PC-3 (cell line): ENCODE data around the gene C5orf22. TPM values are rescaled to one million over a fixed set of nuclear protein-coding genes. Genes with fewer than 3 reads are reported as not detected.

Experiments
- ATAC-seq: fragments of 200-7000 bp; cut with Tn5 transposase; 2 replicates; pipeline ENCODE4 v1.9.1; 2020; ENCODE audit warnings: mild to moderate bottlenecking, moderate library complexity
- BruUV-seq: library from RNA; stranded (reverse); fragments of 400-500 nt; replicated peaks from 2 replicates; lab custom pipeline; 2021; lab: Mats Ljungman, UMichigan
- CTCF ChIA-PET: fragments of 300-600 bp; sonication (Branson Sonifier 250); formaldehyde crosslinking; loops from one replicate; lab custom pipeline; 2022; ENCODE audit warnings: antibody characterized with exemption; lab: Charles Lee
- POLR2A ChIA-PET: fragments of 300-600 bp; sonication (Branson Sonifier 250); formaldehyde crosslinking; loops from one replicate; lab custom pipeline; 2022; ENCODE audit warnings: antibody characterized with exemption; ENCODE audit not compliant: unreplicated experiment; lab: Charles Lee
- DNase-seq: peaks from one replicate; pipeline ENCODE4 v3.0.0-alpha.2; 2015
- H2AFZ ChIP-seq: fragments of 300-600 bp; sonication (generic); 2 replicates; pipeline ENCODE4 v1.6.0; 2016; ENCODE audit warnings: antibody characterized with exemption, low read length
- H3F3A ChIP-seq: fragments of 300-600 bp; sonication (generic); one replicate; pipeline ENCODE4 v1.6.0; 2017; ENCODE audit warnings: antibody characterized with exemption, low read length, control low read depth, mild to moderate bottlenecking; ENCODE audit not compliant: unreplicated experiment
- H3K27ac ChIP-seq: fragments of 300-600 bp; sonication (generic); 2 replicates; pipeline ENCODE4 v1.5.1; 2016; ENCODE audit warnings: mild to moderate bottlenecking, low read length
- H3K27me3 ChIP-seq: fragments of 300-600 bp; sonication (generic); 2 replicates; pipeline ENCODE4 v1.6.1; 2016; ENCODE audit warnings: low read length, mixed read lengths
- H3K36me3 ChIP-seq: fragments of 300-600 bp; sonication (generic); 2 replicates; pipeline ENCODE4 v1.6.1; 2016; ENCODE audit warnings: low read depth, mixed run types, low read length, mixed read lengths
- H3K4me1 ChIP-seq: fragments of 300-600 bp; sonication (generic); 2 replicates; pipeline ENCODE4 v1.5.1; 2016; ENCODE audit warnings: low read length; ENCODE audit not compliant: insufficient read depth
- H3K4me2 ChIP-seq: fragments of 300-600 bp; sonication (generic); 2 replicates; pipeline ENCODE4 v1.6.0; 2016; ENCODE audit warnings: low read length
- H3K4me3 ChIP-seq: fragments of 300-600 bp; sonication (generic); 2 replicates; pipeline ENCODE4 v1.5.1; 2016; ENCODE audit warnings: mild to moderate bottlenecking, low read length, mixed read lengths
- H3K79me2 ChIP-seq: fragments of 300-600 bp; sonication (generic); 2 replicates; pipeline ENCODE4 v1.6.1; 2017; ENCODE audit warnings: low read length, mixed read lengths
- H3K9ac ChIP-seq: fragments of 300-600 bp; sonication (generic); 2 replicates; pipeline ENCODE4 v1.6.0; 2016; ENCODE audit warnings: mild to moderate bottlenecking, low read length
- H3K9me2 ChIP-seq: fragments of 300-600 bp; sonication (generic); replicated peaks from 2 replicates; pipeline ENCODE4 v1.6.1; 2016; ENCODE audit warnings: mixed run types, low read length, mixed read lengths
- H3K9me3 ChIP-seq: fragments of 300-600 bp; sonication (generic); 2 replicates; pipeline ENCODE4 v1.6.1; 2016; ENCODE audit warnings: low read length, mixed read lengths
- H4K20me1 ChIP-seq: fragments of 300-600 bp; sonication (generic); 2 replicates; pipeline ENCODE4 v1.6.1; 2016; ENCODE audit warnings: low read length, mixed read lengths
- CTCF ChIP-seq: fragments of 300-600 bp; sonication (generic); conservative IDR thresholded peaks from 2 replicates; pipeline ENCODE4 v1.5.1; 2017; ENCODE audit warnings: antibody characterized with exemption, low read depth, mild to moderate bottlenecking, low read length
- EZH2 ChIP-seq: fragments of 300-600 bp; sonication (generic); IDR thresholded peaks from one replicate; pipeline ENCODE4 v1.6.1; 2017; ENCODE audit warnings: antibody characterized with exemption, mild to moderate bottlenecking, low read length; ENCODE audit not compliant: unreplicated experiment
- EZH2phosphoT487 ChIP-seq: fragments of 300-600 bp; sonication (generic); IDR thresholded peaks from 2 replicates; pipeline ENCODE4 v1.6.1; 2018; ENCODE audit warnings: mild to moderate bottlenecking, antibody characterized with exemption, low read length, borderline replicate concordance
- intact Hi-C: fragments of 100-400 bp; cut with micrococcal nuclease; formaldehyde crosslinking; loops from 2 replicates; pipeline ENCODE4 v1.9.0; 2023
- total RNA-seq: library from RNA; depleted of rRNA; stranded (reverse); fragments of >200 nt; gene quantifications from 2 replicates; pipeline ENCODE4 v1.2.3, GENCODE V29; 2014

Gene C5orf22
- total RNA-seq, 1 experiment from 2014 or later = 15.3 TPM

- intact Hi-C loops = no loop called here
- Histone ChIP-seq H3K4me3 (peak overlapping the region; percentile 96), H3K4me2 (peak overlapping the region; percentile 86), H3K9me2 (no peaks in the 10 kb centered on the region), H2AFZ (peak overlapping the region; percentile 93), H3K79me2 (peaks cover 60% of the 10 kb centered on the region), H3K4me1 (peaks cover 27% of the 10 kb centered on the region), H3K9me3 (no peaks in the 10 kb centered on the region), H3K27ac (no peak overlapping the region), H4K20me1 (no peaks in the 10 kb centered on the region), H3K27me3 (no peaks in the 10 kb centered on the region), H3K36me3 (peaks cover 42% of the 10 kb centered on the region), H3K9ac (peak overlapping the region; percentile 91), H3F3A (no peaks in the 10 kb centered on the region)
- ChIA-PET POLR2A (no interaction called here), CTCF (interaction anchor here (0.6 kb wide), 1 partner anchor 108 kb away, joined by 3 read pairs; the partner anchor contains the start of gene PDZD2)
- BruUV-seq = no TSS peak
- peak; percentile 59 for DNase-seq
- peak; percentile 34 for ATAC-seq
- TF ChIP-seq CTCF (no peak), EZH2 (no peak), EZH2phosphoT487 (no peak)
Observed at GRCh38 chr5:31530541-31531265, 1.4 kb upstream of the C5orf22 start.

DNA sequence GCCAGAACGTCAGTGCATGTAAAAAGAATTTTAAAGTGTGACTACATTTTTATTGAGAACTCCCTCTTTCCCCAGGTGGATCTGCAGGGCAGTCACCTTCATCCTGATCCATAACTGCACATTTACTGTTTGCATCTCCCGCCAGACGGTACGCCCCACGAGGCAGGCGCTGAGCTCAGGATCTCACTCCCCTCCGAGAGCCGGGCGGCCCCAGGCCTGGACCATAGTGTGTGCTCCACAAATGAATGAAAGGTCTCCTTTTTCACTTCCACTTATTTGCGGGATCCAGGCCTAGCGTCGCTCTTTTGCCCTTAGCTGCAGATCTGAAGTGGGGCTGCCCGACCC is 586 bp upstream of the C5orf22 start:
- intact Hi-C loops = no loop called here
- DNase-seq = peak; percentile 21

More for the DNA sequence above, 586 bp upstream of the C5orf22 start:
- Histone ChIP-seq H3K4me2 (peak overlapping the region; percentile 86), H3K9ac (peak overlapping the region; percentile 91), H3K79me2 (peaks cover 60% of the 10 kb centered on the region), H4K20me1 (no peaks in the 10 kb centered on the region), H3K27ac (peak overlapping the region; percentile 11; the same call in 1 of the 2 replicates), H3K27me3 (no peaks in the 10 kb centered on the region), H3K4me1 (peaks cover 27% of the 10 kb centered on the region), H3K9me3 (no peaks in the 10 kb centered on the region), H3K36me3 (peaks cover 40% of the 10 kb centered on the region), H3K9me2 (no peaks in the 10 kb centered on the region), H3F3A (no peaks in the 10 kb centered on the region), H2AFZ (peak overlapping the region; percentile 93), H3K4me3 (peak overlapping the region; percentile 96)
- TF ChIP-seq EZH2 (no peak), EZH2phosphoT487 (no peak), CTCF (no peak)
- peak; percentile 48 for ATAC-seq
- POLR2A ChIA-PET = interaction anchor here (0.6 to 0.7 kb wide), 2 partner anchors 278 to 989 kb away, joined by 3 to 4 read pairs; no protein-coding TSS in a partner anchor
- TSS peak; percentile 69 for BruUV-seq
- CTCF ChIA-PET = interaction anchor here (0.5 to 0.6 kb wide), 2 partner anchors 24 to 108 kb away, joined by 3 read pairs; partner anchors contain the start of gene PDZD2
